MV-4-11 (cell line): ENCODE data around the gene ARID3A.

Experiments
- DNase-seq: peaks from one replicate; lab custom pipeline; 2025; lab: John Stamatoyannopoulos, UW

Gene ARID3A

DNA sequence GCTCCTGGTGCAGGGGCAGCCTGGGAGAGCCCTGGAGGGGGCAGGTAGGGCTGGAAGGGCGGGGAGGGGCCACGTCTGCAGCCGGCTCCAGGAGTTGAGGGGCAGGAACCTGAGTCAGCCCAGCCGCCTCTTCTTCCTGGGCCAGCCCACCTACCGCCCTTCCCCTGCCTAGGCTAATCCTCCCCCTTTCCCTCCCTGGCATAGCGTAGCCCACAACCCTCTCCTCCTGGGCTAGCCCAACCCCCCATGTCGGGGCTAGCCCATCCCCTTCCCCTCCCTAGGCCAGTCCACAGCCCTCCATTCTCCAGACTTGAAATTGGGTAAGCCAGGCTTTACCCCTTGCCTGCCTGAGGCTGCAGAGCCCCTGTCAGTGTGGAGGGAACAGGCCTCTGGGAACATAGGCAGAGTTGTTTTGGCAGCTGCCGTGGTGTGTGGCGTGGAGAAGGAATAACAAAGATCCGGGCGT lies 37.7 kb downstream of the ARID3A start:
- no peak for DNase-seq

DNA sequence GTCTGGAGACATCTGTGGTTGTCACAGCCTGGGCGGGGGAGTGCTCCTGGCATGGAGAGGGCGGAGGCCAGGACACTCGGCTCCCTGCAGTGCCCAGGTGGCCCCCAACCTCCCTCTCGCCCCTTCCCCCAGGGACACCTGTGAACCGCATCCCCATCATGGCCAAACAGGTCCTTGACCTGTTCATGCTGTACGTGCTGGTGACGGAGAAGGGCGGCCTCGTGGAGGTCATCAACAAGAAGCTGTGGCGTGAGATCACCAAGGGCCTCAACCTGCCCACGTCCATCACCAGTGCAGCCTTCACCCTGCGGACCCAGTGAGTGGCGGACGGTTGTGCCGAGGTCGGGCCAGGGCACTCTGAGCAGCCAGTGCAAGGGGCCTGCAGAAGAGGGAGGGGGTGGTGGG lies 38.3 kb downstream of the ARID3A start:
- no peak for DNase-seq

DNA sequence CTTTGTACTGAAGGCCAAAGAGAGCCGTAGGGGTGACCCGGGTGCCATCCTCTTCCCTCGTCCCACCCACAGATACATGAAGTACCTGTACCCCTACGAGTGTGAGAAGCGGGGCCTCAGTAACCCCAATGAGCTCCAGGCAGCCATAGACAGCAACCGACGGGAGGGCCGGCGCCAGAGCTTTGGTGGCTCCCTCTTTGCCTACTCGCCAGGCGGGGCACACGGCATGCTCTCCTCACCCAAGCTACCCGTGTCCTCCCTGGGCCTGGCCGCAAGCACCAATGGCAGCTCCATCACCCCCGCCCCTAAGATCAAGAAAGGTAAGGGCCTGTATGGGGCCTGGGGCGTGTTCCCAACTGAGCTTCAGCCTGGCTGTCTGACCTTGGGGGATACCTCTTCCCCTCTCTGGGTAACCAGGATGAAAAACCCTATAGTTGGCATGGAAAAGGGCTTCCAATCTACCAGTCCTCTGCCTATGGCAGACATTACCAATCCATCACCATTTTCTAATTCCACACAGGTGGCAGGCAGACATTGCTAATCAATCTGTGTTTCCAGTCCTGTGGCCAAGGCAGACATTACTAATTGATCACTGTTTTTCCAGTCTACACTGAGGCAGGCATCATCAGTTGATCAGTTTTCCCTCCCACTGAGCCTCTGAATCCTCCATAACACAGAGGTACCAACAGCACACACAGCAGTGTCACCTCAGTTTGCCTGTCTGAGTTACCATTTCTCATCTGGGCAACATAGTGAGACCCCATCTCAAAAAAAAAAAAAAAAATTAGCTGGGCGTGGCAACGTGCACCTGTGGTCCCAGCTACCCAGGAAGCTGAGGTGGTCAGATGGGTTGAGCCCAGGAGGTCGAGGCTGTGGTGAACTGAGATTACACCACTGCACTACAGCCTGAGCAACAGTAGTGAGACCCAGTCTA lies 39.2 kb downstream of the ARID3A start:
- no peak for DNase-seq

DNA sequence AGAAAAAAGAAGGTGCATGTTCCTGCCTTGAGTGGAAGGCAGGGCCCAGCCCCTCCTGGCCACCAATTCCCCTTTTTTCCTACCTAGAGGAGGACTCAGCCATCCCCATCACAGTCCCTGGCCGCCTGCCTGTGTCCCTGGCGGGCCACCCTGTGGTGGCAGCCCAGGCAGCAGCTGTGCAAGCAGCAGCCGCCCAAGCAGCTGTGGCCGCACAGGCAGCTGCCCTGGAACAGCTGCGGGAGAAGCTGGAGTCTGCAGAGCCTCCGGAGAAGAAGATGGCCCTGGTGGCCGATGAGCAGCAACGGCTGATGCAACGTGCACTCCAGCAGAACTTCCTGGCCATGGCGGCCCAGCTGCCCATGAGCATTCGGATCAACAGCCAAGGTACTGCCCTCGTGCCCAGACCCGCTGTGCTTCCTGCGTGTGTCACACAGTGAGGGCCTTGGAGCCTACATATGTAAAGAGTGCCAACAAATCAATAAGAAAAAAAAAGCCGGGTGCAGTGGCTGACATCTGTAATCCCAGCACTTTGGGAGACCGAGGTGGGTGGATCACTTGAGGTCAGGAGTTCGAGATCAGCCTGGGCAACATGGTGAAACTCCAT lies 40.8 kb downstream of the ARID3A start:
- peak; percentile 48 for DNase-seq

DNA sequence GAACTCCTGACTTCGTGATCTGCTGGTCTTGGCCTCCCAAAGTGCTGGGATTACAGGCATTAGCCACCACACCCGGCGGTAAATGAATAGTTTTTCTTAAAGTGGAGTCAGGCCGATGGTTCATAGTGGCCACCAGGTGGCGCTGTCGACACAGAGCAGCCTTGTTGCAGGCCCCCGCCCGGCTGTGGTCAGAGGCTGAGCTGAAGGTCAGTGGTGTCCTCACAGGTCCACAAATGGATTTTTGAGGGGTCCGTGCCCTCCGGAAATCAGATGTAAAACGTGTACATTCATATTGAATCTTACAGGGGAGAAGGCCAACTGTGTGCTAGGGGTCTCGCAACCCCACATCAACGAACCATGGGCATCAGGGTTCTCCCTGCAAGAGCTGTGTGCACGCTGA lies 44.9 kb downstream of the ARID3A start:
- DNase-seq = peak; percentile 17

DNA sequence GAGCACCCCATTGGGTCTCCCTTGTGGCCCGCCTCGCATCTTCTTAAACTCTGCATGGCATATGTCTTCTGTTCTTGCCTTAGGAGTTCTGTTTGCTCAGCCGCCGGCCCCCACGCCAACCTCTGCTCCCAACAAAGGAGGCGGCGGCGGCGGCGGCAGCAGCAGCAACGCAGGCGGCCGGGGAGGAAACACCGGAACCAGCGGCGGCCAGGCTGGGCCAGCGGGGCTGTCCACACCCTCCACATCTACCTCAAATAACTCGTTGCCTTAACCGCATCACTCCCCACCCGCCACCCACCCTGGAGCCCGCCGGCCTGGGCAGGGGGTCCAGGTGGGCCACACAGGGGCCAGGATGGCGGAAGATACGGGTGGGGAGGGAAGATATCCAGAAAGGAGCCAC lies 46.0 kb downstream of the ARID3A start:
- DNase-seq = no peak

DNA sequence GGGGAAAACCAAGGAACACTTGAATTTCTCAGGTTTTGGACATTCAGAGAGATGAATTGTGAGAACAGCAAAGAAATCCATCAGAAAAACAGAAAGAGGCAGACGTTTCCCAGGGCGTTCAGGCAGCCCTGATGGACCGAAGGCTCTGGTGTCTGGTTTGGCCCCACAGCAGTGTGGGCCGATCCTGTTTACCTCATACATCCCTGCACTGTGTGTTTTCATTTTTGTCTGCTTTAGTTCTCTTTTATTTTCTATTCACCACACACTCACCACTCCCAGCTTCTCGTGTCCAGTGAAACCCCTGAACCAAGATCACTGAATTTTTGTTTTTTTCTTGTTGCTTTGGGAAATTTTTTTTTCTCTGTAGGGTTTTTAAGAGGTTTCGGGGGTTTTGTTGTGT lies 46.4 kb downstream of the ARID3A start:
- no peak for DNase-seq

DNA sequence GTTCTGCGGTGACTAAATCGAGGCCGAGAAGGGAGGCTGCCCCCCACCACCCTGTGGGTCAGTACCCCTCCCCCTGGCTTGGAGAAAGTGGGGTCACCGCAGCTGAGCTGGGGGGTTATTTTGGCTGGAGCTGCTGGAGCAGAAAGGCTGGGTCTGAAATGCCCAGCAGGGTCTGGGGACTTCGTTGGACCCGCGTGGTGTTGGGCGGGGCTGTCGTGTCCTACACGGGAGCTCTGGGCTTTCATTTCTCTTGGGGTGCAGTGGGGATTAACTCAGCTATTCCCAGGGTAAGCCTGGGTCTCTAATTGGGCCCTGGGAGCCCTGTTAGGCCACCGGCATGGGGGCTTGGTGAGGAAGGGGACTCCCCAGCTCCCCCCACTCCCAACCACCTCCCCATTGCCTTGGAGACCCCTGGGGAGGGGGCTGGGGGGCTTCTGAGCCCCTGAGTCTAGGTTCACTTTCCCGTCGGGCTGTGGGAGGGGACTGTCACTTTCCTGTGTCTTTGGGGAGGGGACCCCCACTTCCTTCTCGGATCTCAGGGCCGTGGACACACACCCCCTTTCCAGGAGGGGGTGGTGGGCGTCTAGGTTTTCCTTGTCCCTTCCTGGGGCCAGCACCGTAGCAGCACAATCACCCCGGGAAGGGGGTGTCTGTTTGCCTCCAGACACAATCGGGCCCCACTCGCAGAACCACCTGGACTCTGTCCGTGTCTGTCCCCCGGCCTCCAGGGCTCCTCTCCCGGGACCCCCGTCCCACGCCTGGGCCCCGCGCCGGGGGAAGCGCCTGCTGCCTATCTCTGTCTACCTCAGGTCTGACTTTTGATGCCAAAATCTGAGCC lies 48.1 kb downstream of the ARID3A start:
- DNase-seq = no peak

DNA sequence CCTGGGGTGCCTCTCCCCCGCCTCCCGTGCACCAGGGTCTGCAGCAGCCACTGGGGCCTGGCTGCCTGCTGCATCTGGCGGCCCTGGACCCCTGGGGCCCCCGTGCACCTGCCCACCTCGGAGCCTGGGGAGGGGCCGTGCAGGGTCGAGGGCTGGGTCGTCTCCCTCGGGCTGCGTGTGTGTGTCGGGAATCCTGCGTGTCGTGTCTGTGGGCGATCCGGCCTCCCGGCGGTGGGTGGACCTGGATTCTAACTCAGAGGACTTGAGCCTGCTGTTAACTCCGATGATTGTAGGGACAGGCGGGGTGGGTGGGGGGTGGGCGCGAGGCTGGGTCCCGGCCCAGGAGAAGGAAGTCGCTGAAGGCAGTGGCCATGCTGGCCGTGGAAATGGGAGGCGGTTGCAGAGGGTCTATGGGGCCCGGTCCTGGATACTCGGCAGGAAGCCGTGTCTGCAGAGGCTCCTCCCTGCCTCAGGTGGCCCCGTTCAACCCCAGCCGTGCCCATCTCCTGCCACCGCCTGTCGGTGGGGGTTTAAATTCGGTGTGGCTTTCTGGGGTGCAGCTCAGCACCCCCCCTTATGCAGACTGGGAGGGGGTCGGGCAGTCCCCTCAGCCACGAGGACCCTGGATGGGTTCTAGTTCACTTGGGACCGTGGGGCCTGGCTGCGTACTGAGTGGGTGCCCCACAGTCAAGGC lies 48.9 kb downstream of the ARID3A start:
- no peak for DNase-seq

DNA sequence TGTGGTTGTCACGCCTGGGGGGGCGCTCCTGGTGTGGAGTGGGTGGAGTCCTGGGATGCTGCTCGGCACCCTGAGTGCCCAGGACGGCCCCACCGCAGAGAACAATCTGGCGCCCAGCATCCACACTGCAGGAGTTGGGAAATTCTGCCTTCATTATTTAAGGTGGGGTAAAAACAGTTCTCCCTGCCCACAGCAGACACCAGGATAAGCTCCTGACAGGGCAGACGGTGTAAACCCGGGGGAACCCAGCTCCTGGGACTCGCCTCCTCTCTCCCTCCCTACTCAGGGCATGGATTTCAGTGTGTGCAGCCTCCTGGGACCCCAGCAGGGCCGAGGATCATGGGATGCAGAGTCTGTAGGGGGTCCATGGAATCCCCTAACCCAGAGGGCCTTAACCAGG lies 50.6 kb downstream of the ARID3A start:
- no peak for DNase-seq

DNA sequence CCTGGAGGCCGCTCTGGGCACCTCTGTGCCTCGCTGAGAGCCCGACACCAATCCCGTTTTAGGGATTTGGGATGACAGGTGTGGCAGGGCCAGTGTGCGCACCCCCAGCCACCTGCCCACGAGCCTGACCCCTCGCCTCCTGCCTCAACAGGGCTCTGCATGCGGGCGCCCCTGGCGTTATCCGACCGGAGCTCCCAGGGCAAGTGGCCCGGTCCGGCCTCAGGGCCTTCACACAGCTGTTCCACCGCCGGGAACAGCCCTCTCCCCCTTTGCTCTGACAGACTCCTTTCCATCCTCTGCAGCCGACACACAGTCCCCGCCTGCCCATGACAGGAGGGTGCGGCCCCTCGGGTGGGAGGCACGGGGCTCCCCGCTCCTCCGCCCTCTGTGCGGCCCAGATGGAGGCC lies 51.2 kb downstream of the ARID3A start:
- DNase-seq = no peak

DNA sequence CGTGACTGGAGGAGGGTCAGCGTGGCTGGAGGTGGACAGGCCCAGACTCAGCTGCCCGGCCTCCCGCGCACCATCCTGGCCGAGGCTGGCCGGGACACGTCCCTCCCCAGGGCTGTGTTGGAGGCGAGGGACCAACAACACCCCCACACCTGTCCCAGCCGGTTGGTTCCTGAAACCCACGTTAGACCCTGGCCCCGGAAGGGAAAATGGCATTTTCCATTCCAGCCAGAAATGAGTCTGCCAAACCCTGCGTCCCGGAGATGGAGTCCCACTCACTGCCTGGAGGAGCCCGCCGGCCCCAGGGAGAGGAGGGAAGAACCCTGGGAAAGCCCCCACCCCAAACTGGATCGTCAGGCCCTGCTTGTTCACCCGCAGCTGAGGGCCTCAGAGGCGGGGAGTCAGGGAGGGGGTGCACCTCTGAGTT lies 53.5 kb downstream of the ARID3A start:
- DNase-seq = no peak

DNA sequence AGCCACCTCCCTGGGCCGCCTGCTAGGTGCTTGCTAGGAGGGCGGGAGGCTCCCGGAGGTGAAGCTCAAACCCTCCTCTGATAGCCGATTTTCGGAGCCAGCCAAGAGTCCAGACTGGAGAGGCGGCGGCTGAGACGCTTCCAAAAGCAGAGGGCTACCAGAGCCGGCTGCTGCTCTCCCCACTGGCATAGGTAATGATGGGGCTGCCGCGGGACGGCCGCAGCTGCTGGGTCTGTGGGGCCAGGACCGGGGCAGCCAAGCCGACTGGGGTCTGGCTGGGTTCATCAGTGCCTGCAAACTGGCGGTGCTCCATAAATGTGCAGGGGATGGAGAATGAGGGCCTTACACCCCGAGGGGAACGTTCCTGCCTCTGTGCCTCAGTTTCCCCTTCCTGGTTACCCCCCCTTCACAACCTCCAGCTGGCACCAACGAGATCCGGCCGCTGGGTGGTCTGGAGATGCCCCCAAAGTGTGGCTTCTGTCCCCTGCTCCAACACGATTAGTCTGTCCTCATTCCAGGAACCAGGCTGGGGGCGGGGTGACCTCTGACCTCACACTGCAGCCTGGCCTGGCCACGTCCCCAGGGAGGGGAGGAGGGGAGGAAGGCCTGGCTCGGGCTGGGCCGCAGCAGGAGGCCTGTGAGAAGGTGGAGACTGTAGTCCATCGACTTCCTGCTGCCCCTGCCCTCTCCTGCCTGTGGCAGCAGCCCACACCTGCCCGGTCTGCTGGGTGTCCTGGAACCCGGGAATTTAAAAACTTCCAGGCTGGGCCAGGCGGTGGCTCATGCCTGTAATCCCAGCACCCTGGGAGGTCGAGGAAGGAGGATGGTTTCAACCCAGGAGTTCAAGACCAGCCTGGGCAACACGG lies 54.5 kb downstream of the ARID3A start:
- peak; percentile 31 for DNase-seq

DNA sequence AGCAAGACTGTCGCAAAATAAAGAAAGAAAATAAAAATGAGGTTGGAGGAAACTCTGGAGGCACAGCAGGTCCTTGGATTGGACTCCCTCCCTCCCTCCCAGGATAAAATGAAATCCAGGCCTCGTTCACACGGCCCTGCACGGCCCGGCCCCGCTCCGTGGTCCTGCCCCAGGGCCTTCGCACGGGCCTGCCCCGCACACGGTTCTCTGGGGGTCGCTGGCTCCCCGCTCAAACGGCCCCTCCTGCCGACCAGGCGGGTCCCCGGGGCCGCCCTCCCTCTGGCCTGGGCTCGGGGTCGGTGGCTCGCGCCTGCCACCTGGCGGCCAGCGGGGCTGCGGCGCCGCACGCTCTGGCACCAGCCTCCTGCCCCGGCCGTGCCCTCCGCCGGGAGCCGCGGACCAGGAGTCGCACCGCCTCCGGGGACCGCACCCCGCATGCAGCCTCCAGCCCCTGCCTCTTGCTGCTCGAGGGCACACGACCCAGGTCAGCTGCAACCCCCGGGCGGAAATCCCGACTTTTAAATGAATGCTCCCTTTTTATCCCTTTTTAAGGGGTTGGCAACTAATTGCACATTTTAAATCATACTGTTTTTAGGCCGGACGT lies 56.8 kb downstream of the ARID3A start:
- DNase-seq = peak; percentile 59

DNA sequence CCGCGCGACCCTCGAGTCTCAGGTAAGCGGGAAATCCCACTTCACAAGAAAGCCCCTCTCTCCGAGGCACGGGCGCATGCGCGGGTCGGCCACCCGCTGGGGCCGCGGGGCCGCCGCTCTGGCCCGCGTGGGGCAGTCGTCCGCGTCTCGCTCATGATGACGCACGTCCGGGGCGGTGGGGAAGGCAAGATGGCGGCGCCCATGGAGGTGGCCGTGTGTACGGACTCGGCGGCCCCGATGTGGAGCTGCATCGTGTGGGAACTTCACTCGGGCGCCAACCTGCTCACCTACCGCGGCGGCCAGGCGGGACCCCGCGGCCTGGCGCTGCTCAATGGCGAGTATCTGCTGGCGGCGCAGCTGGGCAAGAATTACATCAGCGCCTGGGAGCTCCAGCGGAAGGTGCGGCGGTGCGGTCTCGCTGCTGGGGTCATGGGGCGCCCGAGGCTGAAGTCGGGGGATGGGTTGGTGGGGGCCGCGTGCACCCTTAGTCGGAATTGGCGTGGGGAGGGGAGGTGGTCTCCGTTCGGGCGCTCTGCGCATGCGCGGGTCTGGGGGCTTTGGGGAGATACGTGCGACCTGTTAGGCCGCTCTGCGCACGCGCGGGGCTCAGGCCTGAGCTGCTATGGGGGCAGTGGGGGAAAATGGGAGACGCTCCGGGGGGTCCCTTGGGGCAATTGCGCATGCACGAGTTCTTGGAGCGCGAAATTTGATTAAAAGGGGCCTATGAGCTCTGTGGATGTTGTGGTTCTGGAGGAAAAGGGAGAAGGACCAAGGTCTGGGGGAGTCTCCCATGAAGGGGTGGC lies 58.5 kb downstream of the ARID3A start, which contains the start of gene WDR18:
Gene WDR18, plus strand, starts transcription at position 181 of the 803 bp plus-strand sequence. Its CDS starts 9 bp downstream, at position 190.
- peak; percentile 88 for DNase-seq

DNA sequence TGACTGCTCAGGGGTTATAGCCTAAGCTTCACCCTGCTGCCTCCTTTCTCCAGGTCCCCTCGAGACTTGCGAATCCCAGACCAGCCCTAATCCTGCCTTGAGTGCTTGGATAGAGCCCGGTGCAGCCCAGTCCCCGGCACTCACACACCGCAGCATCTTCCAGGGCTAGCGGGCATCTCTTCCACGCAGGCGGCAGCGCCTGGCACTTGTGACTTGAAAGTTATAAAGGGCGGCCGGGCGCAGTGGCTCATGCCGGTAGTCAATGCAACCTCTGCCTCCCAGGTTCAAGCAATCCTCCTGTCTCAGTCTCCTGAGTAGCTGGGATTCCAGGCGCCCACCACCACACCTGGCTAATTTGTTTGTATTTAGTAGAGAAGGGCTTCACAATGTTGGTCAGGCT lies 60.2 kb downstream of the ARID3A start:
- no peak for DNase-seq

DNA sequence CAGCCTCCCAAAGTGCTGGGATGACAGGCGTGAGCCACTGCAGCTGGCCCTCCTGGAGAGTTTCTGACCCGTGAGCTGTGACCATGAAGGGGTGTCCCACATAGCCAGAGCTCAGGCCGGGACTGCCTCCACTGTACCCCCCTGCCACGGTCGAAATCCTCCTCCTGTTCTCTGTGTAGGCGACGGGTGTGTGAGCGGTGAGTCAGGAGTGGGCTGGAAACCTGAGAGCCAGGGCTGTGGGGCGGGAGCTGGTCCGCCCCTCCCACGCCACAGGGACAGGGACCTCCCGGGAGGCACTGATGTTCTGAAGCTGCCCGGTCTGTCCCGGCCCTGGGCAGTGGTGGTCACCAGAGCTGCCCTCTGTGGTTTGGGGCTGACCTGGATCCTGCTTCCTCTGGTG lies 62.2 kb downstream of the ARID3A start:
- no peak for DNase-seq

DNA sequence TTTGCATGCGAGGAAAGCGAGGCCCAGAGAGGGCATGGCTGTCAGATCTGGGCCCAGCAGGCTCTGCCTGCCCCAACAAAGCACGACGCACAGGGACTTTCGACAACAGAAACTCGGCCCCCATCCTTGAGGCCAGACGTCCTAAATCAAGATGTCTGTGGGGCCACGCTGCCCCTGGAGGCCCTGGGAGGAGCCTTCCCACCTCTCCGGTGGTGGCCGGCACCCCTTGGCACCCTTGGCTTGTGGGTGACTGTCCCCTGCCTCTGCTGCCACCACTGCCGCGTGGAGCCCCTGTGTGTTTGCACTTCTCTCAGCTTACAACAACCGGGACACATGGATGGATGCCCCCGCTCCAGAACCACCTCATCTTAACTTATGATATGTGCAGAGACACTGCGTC lies 62.7 kb downstream of the ARID3A start:
- DNase-seq = no peak

DNA sequence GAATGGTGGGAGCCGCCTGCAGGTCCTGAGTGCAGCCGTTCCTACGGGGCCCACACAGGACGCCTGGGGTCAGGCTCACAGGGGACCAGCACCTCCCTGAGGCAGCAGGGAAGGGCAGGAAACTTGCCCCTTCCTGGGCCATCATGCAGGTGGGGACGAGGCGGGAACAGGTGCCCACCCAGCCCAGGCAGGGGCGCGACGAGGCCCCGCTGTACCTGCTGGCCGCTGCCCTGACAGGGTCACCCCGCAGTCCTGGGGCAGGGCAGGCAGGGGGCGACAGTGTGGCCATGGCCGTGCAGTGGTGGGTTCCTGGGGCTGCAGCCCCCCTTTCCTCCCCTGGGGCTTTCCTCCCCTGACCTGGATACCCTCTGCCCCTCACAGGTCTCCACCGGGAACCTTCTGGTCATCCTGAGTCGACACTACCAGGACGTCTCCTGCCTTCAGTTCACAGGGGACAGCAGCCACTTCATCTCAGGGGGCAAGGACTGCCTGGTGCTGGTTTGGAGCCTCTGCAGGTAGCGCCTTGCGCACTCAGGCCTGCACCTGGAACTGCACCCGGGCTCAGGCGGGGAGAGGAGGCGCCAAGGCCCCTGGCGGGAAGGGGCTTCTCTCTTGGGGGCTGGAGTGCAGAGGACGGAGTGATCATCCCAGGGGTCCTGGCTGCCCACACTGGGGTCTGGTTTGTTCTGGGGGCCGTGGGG lies 63.7 kb downstream of the ARID3A start:
- no peak for DNase-seq
